Stimulated activated naive CD8-positive, alpha-beta T cell treated with anti-CD3 and anti-CD28 coated beads, Interleukin-15, Interleukin-2, amounts not matched to agents 100 ng/mL and 50 ng/mL, for 24 hours (primary cell): ENCODE results near the gene SLC26A4.

Source experiments
- H3K27ac Mint-ChIP-seq: one replicate; pipeline ENCODE4 v1.8.0; 2021; ENCODE audit warnings: mild to moderate bottlenecking, mixed read lengths
- H3K27me3 Mint-ChIP-seq: one replicate; pipeline ENCODE4 v1.8.0; 2021; ENCODE audit warnings: mixed read lengths
- H3K36me3 Mint-ChIP-seq: one replicate; pipeline ENCODE4 v1.8.0; 2021; ENCODE audit warnings: low read depth, mixed read lengths
- H3K4me1 Mint-ChIP-seq: one replicate; pipeline ENCODE4 v1.8.0; 2021; ENCODE audit warnings: low read depth, mixed read lengths
- H3K4me3 Mint-ChIP-seq: one replicate; pipeline ENCODE4 v1.8.0; 2021; ENCODE audit warnings: mild to moderate bottlenecking, mixed read lengths
- H3K9me3 Mint-ChIP-seq: one replicate; pipeline ENCODE4 v1.8.0; 2021; ENCODE audit warnings: mixed read lengths

The SLC26A4 gene

DNA sequence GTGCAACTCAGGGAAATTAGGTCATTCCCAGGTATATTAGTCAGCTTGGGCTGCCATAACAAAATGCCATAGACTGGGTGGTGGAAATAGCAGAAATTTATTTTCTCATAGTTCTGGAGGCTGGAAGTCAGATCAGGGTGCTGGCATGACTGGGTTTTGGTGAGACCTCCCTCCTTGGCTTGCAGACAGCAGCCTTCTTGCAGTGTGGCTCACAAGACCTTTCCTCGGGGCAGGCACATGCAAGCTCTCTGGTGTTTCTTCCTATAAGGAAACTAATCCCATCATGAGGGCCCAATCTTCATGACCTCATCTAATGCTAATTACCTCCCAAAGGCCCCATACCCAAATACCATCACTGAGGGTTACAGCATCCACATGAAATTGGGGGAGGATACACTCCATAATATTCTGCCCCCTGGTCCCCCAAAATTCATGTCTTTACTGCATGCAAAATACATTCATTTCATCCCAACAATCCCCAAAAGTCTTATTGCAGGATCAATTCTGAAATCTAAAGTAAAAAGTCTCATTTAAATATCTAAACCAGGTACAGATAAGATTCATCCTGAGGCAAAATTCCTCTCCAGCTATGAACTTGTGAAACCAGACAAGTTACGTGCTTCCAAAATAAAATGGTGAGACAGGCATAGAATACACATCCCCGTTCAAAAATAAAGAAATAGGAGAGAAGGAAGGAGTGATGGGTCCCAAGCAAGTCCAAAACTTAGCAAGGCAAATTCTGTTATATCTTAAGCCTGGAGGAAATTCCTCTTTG lies 65.9 kb downstream of the SLC26A4 start:
- Mint-ChIP-seq H3K27me3 (peaks cover 18% of the 10 kb centered on the region), H3K4me3 (no peak overlapping the region), H3K27ac (no peak overlapping the region), H3K4me1 (no peaks in the 10 kb centered on the region), H3K9me3 (no peaks in the 10 kb centered on the region), H3K36me3 (no peaks in the 10 kb centered on the region)

DNA sequence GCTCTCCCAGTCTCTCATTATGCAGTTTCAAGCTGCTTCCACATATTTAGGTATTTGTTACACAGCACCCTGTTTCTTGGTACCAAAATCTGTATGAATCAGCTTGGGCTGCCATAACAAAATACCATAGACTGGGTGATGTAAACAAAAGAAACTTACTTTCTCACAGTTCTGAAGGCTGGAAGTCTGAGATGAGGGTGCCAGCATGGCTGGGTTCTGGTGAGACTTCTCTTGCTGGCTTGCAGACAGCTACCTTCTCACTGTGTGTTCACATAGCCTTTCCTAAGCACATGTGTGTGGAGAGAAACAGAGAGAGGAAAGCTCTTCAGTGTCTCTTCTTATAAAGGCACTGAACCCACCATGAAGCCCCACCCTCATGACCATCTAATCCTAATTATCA lies 67.6 kb downstream of the SLC26A4 start:
- no peak overlapping the region for H3K4me3 Mint-ChIP-seq
- H3K36me3 Mint-ChIP-seq, result no peaks in the 10 kb centered on the region
- no peaks in the 10 kb centered on the region for H3K9me3 Mint-ChIP-seq
- no peaks in the 10 kb centered on the region for H3K4me1 Mint-ChIP-seq
- peaks cover 18% of the 10 kb centered on the region for H3K27me3 Mint-ChIP-seq
- H3K27ac Mint-ChIP-seq, result no peak overlapping the region

DNA sequence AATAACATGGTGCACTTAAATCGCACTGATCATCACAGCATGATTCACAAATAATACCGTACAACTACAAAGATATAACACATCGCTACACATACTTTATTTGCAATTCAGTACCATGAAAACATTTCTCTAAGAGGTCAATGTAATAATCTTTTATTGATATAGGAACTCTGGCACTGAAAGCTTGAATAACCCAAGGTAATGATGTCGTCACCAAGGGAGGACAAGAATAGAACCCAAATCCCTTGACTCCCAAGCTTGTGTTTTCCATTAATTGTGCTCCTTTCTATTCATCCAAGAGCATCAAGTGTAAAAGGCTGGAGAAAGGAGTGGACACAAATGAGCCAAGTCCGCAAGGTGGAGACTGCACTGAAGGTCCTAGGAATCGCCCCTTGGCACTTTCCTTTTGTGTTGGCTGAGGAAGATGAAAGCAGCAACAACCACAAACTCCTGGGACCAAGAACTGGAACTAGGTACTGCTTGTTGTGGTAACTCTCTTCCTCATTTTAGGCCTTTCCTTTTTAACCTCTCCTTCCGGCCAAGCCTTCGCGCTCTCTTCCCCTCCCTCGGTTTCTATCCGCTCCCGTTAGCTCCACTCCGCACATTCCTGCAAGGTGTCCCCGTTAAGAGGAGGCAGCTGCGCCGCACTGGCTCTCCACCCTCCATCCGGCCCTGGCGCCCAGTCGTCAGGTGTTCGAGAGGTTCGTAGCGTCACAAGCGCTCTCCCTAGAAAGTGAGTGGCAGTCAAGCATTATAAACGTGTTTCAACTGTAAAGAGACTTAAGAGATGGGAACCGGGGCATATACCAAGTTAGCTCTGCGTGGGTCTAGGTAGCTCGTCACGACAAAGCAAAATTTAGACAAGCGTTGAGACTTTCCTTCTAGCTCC lies 82.3 kb downstream of the SLC26A4 start:
- peak overlapping the region; percentile 99 for H3K27ac Mint-ChIP-seq
- H3K27me3 Mint-ChIP-seq, result no peaks in the 10 kb centered on the region
- no peaks in the 10 kb centered on the region for H3K9me3 Mint-ChIP-seq
- peaks cover 8% of the 10 kb centered on the region for H3K36me3 Mint-ChIP-seq
- H3K4me1 Mint-ChIP-seq, result peaks cover 44% of the 10 kb centered on the region
- peak overlapping the region; percentile 94 for H3K4me3 Mint-ChIP-seq

DNA sequence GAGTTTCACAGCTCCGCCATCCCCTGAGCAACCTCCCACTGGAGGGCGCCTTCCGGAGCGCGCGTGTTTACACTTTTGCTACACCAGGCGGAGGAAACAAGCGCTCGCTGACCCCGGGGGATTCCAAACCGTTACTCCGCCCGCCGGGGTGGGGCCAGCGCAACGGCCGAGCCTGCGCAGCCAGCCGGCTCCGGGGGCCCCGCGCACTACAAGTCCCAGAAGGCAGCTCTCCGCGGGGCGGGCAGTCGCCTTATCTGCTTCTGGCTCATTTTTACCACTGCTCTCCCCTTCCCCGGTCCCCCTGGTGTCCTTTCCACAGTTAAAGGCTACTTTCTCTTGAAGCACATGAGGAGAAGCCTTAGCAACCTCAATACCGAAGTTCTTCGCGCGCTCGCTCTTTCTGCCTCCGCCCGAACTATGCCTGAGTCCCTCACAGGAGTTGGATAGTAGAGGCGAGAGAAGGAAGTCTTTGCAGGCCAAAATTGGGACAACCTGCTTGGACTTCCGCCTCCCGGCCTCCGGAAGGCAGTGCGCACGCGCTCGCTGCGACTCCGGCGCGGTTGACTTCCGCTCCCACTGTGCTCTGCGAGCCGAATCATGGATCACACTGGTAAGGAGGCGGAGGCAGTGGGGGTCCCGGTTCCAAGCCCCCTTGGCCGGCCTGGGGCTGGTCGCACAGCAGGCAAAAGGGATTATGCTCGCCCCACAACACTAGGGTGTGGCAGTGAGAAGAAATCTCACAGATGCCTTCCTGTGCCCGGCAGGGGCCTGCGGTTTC lies 83.1 kb downstream of the SLC26A4 start, which contains the start of gene CBLL1:
TSS of gene CBLL1 (plus strand) at position 576 of the 778 bp plus-strand sequence. CDS start at position 598, 22 bp downstream.
- peak within 1 kb of the TSS; percentile 94 for H3K4me3 Mint-ChIP-seq
- no peaks in the 10 kb centered on the region for H3K9me3 Mint-ChIP-seq
- peaks cover 51% of the 10 kb centered on the region for H3K4me1 Mint-ChIP-seq

GRCh38 chr7:107744345-107744750 lies 83.7 kb downstream of the SLC26A4 start:
- no peaks in the 10 kb centered on the region for H3K27me3 Mint-ChIP-seq

More for the DNA sequence above, 83.1 kb downstream of the SLC26A4 start, which contains the start of gene CBLL1:
- H3K36me3 Mint-ChIP-seq, result peaks cover 11% of the 10 kb centered on the region
- no peaks in the 10 kb centered on the region for H3K27me3 Mint-ChIP-seq
- H3K27ac Mint-ChIP-seq, result peak within 1 kb of the TSS; percentile 99

DNA sequence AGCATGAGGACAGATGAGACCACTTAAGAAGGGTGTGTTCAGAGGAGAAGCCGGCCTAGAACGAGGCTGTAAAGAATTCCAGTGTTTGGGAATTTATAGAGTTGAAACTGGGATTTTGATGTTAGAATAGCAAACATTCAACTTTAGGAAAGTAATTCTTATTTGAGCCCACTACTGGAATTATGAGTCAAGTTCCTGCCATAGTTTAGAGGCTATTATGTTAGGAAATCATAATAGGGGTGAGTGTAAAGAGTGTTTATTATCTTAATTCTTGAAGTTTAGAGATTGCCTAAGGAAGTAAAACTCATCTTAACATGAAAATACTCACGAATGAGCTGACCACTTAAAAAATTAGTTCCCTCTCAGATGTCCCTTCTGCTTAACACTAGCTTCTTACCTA lies 85.4 kb downstream of the SLC26A4 start:
- Mint-ChIP-seq H3K27ac (peak overlapping the region; percentile 99), H3K9me3 (no peaks in the 10 kb centered on the region), H3K27me3 (no peaks in the 10 kb centered on the region), H3K36me3 (peaks cover 18% of the 10 kb centered on the region), H3K4me3 (peak overlapping the region; percentile 94), H3K4me1 (peaks cover 57% of the 10 kb centered on the region)

More at GRCh38 chr7:107744345-107744750, 83.7 kb downstream of the SLC26A4 start:
- Mint-ChIP-seq H3K9me3 (no peaks in the 10 kb centered on the region), H3K4me3 (peak overlapping the region; percentile 94), H3K4me1 (peaks cover 53% of the 10 kb centered on the region), H3K36me3 (peaks cover 11% of the 10 kb centered on the region), H3K27ac (peak overlapping the region; percentile 99)

GRCh38 chr7:107751113-107751512 lies 90.5 kb downstream of the SLC26A4 start:
- Mint-ChIP-seq H3K27me3 (no peaks in the 10 kb centered on the region), H3K9me3 (no peaks in the 10 kb centered on the region), H3K4me1 (peaks cover 33% of the 10 kb centered on the region), H3K4me3 (no peak overlapping the region), H3K36me3 (peaks cover 48% of the 10 kb centered on the region), H3K27ac (no peak overlapping the region)

DNA sequence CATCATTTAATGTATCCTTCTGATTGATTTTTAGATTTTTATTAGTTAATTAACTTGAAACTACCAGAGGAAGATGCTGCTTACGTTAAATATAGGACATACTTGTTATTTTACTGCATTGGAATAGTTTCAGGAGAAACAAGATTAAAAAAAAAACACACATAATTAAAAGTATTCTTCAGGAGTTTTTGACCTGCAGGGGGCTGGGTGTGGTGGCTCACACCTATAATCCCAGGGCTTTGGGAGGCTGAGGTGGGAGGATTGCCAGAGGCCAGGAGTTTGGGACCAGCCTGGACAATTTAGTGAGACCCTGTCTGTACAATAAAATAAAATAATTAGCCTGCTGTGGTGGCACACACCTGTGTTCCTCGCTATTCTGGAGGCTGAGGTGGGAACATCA lies 94.0 kb downstream of the SLC26A4 start:
- Mint-ChIP-seq H3K9me3 (no peaks in the 10 kb centered on the region), H3K27ac (peak overlapping the region; percentile 50), H3K4me3 (no peak overlapping the region), H3K27me3 (no peaks in the 10 kb centered on the region), H3K36me3 (peaks cover 76% of the 10 kb centered on the region), H3K4me1 (peaks cover 6% of the 10 kb centered on the region)

GRCh38 chr7:107758667-107759066 lies 98.0 kb downstream of the SLC26A4 start:
- Mint-ChIP-seq H3K27ac (no peak overlapping the region), H3K27me3 (no peaks in the 10 kb centered on the region), H3K4me1 (peaks cover 3% of the 10 kb centered on the region), H3K36me3 (peaks cover 63% of the 10 kb centered on the region), H3K9me3 (no peaks in the 10 kb centered on the region), H3K4me3 (no peak overlapping the region)

DNA sequence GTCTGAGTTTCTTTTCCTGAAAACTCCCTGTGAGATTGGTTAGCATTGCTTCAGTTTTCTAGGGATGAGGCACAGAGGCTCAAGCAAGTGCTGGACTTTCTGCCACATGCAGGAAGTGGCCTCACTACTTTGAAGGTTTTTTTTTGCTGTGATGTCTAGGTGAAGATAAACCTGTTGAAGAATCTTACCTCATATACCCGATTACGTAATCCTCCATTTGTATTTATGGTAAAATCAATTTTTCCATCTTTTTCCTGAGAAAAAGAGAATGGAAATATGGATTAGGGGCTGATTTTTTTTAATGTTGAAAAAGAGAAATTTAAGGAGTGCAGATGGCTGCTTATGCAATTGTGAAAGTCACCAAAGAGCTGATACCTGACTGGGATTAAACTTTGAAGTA lies 106.8 kb downstream of the SLC26A4 start:
- H3K4me1 Mint-ChIP-seq, result peaks cover 19% of the 10 kb centered on the region
- peaks cover 3% of the 10 kb centered on the region for H3K36me3 Mint-ChIP-seq
- H3K27ac Mint-ChIP-seq, result no peak overlapping the region
- H3K9me3 Mint-ChIP-seq, result no peaks in the 10 kb centered on the region
- H3K27me3 Mint-ChIP-seq, result no peaks in the 10 kb centered on the region
- H3K4me3 Mint-ChIP-seq, result no peak overlapping the region
